HL-60 (cell line): ENCODE measurements around the gene GPD1.

Experiments
- GABPA ChIP-seq: IDR thresholded peaks from 2 replicates; pipeline ENCODE4 v1.6.1; 2012; ENCODE audit warnings: low read depth
- POLR2AphosphoS5 ChIP-seq: IDR thresholded peaks from 2 replicates; pipeline ENCODE4 v1.6.1; 2012; ENCODE audit warnings: low read depth
- TF ChIP-seq, protein P1 (sequence below): IDR thresholded peaks from one replicate; pipeline ENCODE4 v1.5.1; 2011; ENCODE audit warnings: low read length, control low read depth, inconsistent platforms; ENCODE audit not compliant: insufficient read depth
- TF ChIP-seq, protein P2 (sequence below): IDR thresholded peaks from 2 replicates; pipeline ENCODE4 v1.6.1; 2012; ENCODE audit warnings: low read depth; ENCODE audit not compliant: insufficient replicate concordance

DNA sequence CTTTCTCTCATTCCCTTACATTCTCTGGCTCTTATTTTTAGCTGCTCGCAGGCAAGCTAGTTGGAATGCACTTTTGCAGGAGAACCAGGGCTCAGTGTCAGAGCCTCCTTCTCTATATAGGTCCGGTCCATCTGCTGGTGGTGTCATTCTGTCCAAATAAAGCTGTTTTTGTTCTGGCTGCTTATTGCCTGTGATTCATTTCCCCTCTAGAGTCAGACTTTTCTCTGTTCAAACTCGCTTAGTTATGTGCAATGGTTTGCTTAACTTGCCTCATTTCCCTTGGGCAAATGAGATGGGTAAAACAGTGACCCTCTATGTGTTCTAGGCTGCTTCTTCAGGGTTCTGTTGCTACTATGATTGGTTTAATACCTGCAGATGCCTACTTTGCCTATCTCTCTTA, 15.8 kb upstream of the GPD1 start:
- TF ChIP-seq, protein P1, sequence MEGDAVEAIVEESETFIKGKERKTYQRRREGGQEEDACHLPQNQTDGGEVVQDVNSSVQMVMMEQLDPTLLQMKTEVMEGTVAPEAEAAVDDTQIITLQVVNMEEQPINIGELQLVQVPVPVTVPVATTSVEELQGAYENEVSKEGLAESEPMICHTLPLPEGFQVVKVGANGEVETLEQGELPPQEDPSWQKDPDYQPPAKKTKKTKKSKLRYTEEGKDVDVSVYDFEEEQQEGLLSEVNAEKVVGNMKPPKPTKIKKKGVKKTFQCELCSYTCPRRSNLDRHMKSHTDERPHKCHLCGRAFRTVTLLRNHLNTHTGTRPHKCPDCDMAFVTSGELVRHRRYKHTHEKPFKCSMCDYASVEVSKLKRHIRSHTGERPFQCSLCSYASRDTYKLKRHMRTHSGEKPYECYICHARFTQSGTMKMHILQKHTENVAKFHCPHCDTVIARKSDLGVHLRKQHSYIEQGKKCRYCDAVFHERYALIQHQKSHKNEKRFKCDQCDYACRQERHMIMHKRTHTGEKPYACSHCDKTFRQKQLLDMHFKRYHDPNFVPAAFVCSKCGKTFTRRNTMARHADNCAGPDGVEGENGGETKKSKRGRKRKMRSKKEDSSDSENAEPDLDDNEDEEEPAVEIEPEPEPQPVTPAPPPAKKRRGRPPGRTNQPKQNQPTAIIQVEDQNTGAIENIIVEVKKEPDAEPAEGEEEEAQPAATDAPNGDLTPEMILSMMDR: no peak
- TF ChIP-seq POLR2AphosphoS5 (no peak), GABPA (no peak)
- TF ChIP-seq, protein P2, sequence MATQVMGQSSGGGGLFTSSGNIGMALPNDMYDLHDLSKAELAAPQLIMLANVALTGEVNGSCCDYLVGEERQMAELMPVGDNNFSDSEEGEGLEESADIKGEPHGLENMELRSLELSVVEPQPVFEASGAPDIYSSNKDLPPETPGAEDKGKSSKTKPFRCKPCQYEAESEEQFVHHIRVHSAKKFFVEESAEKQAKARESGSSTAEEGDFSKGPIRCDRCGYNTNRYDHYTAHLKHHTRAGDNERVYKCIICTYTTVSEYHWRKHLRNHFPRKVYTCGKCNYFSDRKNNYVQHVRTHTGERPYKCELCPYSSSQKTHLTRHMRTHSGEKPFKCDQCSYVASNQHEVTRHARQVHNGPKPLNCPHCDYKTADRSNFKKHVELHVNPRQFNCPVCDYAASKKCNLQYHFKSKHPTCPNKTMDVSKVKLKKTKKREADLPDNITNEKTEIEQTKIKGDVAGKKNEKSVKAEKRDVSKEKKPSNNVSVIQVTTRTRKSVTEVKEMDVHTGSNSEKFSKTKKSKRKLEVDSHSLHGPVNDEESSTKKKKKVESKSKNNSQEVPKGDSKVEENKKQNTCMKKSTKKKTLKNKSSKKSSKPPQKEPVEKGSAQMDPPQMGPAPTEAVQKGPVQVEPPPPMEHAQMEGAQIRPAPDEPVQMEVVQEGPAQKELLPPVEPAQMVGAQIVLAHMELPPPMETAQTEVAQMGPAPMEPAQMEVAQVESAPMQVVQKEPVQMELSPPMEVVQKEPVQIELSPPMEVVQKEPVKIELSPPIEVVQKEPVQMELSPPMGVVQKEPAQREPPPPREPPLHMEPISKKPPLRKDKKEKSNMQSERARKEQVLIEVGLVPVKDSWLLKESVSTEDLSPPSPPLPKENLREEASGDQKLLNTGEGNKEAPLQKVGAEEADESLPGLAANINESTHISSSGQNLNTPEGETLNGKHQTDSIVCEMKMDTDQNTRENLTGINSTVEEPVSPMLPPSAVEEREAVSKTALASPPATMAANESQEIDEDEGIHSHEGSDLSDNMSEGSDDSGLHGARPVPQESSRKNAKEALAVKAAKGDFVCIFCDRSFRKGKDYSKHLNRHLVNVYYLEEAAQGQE: no peak
